ENCODE data around the gene FAF1. TPM values are rescaled to one million over a fixed set of nuclear protein-coding genes. Genes with fewer than 3 reads are reported as not detected.
A peak's percentile ranks its signal among the peaks of the same experiment; 100 is the strongest.

FAF1 gene
- total and polyA plus RNA-seq, 9 of the 15 experiments (the other 6 are each of a cell fraction or from before 2014, with no cell fraction given): 48.7 to 225 (median 118) TPM

DNA sequence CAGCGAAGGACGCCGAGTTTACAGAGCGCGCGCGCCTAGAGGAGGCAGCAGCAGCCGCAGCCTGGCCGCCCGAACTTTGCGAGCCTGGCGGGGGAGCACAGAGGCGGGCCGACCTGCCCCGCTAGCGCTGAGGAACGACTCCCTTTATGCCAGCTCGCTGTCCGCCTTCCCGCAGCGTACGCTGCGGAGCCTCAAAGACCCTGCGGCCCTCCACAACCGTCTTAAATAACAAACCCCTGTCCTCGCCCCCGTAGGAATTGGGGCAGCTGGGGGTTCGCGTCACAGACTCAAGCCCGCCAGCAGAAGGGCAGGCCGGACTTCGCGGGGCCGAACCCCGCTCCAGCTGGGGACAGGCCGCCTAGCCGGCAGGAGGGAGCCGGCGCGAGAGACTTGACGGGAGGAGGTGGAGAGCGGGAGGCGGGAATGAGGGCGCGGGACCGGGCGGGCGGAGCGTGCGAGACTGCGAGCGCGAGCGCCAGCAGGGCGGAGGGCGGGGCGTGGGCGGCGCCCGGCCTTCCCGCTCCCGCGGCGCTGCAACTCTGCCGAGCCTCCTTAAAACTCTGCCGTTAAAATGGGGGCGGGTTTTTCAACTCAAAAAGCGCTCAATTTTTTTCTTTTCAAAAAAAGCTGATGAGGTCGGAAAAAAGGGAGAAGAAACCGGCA is 8.2 kb upstream of the FAF1 start (continued):
- peak; percentile 92 for TF ChIP-seq ZNF395 (CRISPR knock-in tag; IDR thresholded peaks at IDR 0.05)
- TF ChIP-seq ZKSCAN3 (CRISPR knock-in tag; IDR thresholded peaks at IDR 0.05): no peak
- peak; percentile 51 for TF ChIP-seq SAP30 (IDR thresholded peaks at IDR 0.05; ENCODE audit: borderline replicate concordance, insufficient read depth, low read depth, low read length, poor library complexity, severe bottlenecking)
- TF ChIP-seq BRCA1 (IDR thresholded peaks at IDR 0.05): no peak
- no peak for TF ChIP-seq BRCA1 (CRISPR knock-in tag; IDR thresholded peaks at IDR 0.05)
- peak; percentile 46; the same call in 1 of the 2 replicates for TF ChIP-seq CBX5 (IDR thresholded peaks at IDR 0.05; ENCODE audit: borderline replicate concordance, low read depth)
- no peak for TF ChIP-seq STAG1 (CRISPR knock-in tag; IDR thresholded peaks at IDR 0.05; ENCODE audit: borderline replicate concordance)
- TF ChIP-seq ZFP91 (CRISPR knock-in tag; IDR thresholded peaks at IDR 0.05): no peak
- TF ChIP-seq E2F3 (CRISPR knock-in tag; IDR thresholded peaks at IDR 0.05): peak; percentile 96
- no peak for TF ChIP-seq WHSC1 (IDR thresholded peaks at IDR 0.05; ENCODE audit: low read length)
- TF ChIP-seq, protein P1, sequence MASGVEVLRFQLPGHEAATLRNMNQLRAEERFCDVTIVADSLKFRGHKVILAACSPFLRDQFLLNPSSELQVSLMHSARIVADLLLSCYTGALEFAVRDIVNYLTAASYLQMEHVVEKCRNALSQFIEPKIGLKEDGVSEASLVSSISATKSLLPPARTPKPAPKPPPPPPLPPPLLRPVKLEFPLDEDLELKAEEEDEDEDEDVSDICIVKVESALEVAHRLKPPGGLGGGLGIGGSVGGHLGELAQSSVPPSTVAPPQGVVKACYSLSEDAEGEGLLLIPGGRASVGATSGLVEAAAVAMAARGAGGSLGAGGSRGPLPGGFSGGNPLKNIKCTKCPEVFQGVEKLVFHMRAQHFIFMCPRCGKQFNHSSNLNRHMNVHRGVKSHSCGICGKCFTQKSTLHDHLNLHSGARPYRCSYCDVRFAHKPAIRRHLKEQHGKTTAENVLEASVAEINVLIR (CRISPR knock-in tag; IDR thresholded peaks at IDR 0.05): no peak
- TF ChIP-seq NFXL1 (CRISPR knock-in tag; IDR thresholded peaks at IDR 0.05): no peak
- no peak for TF ChIP-seq BACH1 (tag; IDR thresholded peaks at IDR 0.05)
- TF ChIP-seq TEAD2 (tag; IDR thresholded peaks at IDR 0.05): no peak
- no peak for TF ChIP-seq EWSR1 (IDR thresholded peaks at IDR 0.05; ENCODE audit: borderline replicate concordance, low read depth, partially characterized antibody)
- peak; percentile 26; the same call in 1 of the 2 replicates for TF ChIP-seq MAFK (IDR thresholded peaks at IDR 0.05; ENCODE audit: low read length)
- TF ChIP-seq, protein P2, sequence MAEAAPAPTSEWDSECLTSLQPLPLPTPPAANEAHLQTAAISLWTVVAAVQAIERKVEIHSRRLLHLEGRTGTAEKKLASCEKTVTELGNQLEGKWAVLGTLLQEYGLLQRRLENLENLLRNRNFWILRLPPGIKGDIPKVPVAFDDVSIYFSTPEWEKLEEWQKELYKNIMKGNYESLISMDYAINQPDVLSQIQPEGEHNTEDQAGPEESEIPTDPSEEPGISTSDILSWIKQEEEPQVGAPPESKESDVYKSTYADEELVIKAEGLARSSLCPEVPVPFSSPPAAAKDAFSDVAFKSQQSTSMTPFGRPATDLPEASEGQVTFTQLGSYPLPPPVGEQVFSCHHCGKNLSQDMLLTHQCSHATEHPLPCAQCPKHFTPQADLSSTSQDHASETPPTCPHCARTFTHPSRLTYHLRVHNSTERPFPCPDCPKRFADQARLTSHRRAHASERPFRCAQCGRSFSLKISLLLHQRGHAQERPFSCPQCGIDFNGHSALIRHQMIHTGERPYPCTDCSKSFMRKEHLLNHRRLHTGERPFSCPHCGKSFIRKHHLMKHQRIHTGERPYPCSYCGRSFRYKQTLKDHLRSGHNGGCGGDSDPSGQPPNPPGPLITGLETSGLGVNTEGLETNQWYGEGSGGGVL (CRISPR knock-in tag; IDR thresholded peaks at IDR 0.05): no peak
- TF ChIP-seq, protein P3, sequence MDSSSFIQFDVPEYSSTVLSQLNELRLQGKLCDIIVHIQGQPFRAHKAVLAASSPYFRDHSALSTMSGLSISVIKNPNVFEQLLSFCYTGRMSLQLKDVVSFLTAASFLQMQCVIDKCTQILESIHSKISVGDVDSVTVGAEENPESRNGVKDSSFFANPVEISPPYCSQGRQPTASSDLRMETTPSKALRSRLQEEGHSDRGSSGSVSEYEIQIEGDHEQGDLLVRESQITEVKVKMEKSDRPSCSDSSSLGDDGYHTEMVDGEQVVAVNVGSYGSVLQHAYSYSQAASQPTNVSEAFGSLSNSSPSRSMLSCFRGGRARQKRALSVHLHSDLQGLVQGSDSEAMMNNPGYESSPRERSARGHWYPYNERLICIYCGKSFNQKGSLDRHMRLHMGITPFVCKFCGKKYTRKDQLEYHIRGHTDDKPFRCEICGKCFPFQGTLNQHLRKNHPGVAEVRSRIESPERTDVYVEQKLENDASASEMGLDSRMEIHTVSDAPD (CRISPR knock-in tag; IDR thresholded peaks at IDR 0.05): no peak
- TF ChIP-seq PPARD (CRISPR knock-in tag; IDR thresholded peaks at IDR 0.05): no peak
- TF ChIP-seq NELFE (IDR thresholded peaks at IDR 0.05; ENCODE audit: insufficient read depth, insufficient read length): no peak
- TF ChIP-seq CREBBP (IDR thresholded peaks at IDR 0.05; ENCODE audit: low read depth, low read length): no peak
- TF ChIP-seq FOXJ3 (CRISPR knock-in tag; IDR thresholded peaks at IDR 0.05): no peak

All from K562 (cell line).